HL-60 (cell line): ENCODE measurements around the gene TMEM94.

Experiments used
- POLR2AphosphoS5 ChIP-seq: IDR thresholded peaks from 2 replicates; pipeline ENCODE4 v1.6.1; 2012; ENCODE audit warnings: low read depth
- TF ChIP-seq, protein P1 (sequence below): IDR thresholded peaks from one replicate; pipeline ENCODE4 v1.5.1; 2011; ENCODE audit warnings: low read length, control low read depth, inconsistent platforms; ENCODE audit not compliant: insufficient read depth

- TF ChIP-seq, protein P1, sequence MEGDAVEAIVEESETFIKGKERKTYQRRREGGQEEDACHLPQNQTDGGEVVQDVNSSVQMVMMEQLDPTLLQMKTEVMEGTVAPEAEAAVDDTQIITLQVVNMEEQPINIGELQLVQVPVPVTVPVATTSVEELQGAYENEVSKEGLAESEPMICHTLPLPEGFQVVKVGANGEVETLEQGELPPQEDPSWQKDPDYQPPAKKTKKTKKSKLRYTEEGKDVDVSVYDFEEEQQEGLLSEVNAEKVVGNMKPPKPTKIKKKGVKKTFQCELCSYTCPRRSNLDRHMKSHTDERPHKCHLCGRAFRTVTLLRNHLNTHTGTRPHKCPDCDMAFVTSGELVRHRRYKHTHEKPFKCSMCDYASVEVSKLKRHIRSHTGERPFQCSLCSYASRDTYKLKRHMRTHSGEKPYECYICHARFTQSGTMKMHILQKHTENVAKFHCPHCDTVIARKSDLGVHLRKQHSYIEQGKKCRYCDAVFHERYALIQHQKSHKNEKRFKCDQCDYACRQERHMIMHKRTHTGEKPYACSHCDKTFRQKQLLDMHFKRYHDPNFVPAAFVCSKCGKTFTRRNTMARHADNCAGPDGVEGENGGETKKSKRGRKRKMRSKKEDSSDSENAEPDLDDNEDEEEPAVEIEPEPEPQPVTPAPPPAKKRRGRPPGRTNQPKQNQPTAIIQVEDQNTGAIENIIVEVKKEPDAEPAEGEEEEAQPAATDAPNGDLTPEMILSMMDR = no peak
- TF ChIP-seq POLR2AphosphoS5 = no peak
Measured at GRCh38 chr17:75517297-75517865, 60.9 kb downstream of the TMEM94 start.
